Cardiac muscle cell (in vitro differentiated cells and primary cell): ENCODE measurements around the gene DEFB112. TPM values are rescaled to one million over a fixed set of nuclear protein-coding genes. Genes with fewer than 3 reads are reported as not detected.

Source experiments
- DNase-seq, 2 donors: peaks; one replicate each; pipeline versions ENCODE4 v3.0.0 to v3.0.0-alpha.2; 2010 to 2017; ENCODE audit warnings: low read depth in 1 of 2, low spot score in 1 of 2
- H3K27ac ChIP-seq: fragments of 200-600 bp; sonication (generic); 2 replicates; pipeline ENCODE4 v1.5.1; 2016
- H3K27me3 ChIP-seq: fragments of 200-600 bp; sonication (generic); 2 replicates; pipeline ENCODE4 v1.6.0; 2016; ENCODE audit warnings: control low read depth
- H3K36me3 ChIP-seq: fragments of 200-600 bp; sonication (generic); 2 replicates; pipeline ENCODE4 v1.5.1; 2016; ENCODE audit warnings: control low read depth
- H3K4me1 ChIP-seq: fragments of 200-600 bp; sonication (generic); 2 replicates; pipeline ENCODE4 v1.8.1; 2017; ENCODE audit warnings: low read depth, mild to moderate bottlenecking, mixed run types
- H3K4me3 ChIP-seq: fragments of 200-600 bp; sonication (generic); 2 replicates; pipeline ENCODE4 v1.5.1; 2016; ENCODE audit warnings: mild to moderate bottlenecking
- H3K9me3 ChIP-seq: fragments of 200-600 bp; sonication (generic); 2 replicates; pipeline ENCODE4 v1.5.1; 2017; ENCODE audit warnings: low read depth, mild to moderate bottlenecking, control low read depth
- polyA plus RNA-seq: library from polyadenylated mRNA; unstranded; fragments of >200 nt; fragmentation: Nextera tagmentation; extraction: Ambion mirVana; gene quantifications from 2 replicates; pipeline ENCODE4 v1.2.1, GENCODE V29; 2016
- total RNA-seq: library from RNA; depleted of rRNA; stranded (reverse); fragments of >200 nt; gene quantifications from 2 replicates; pipeline ENCODE4 v1.2.3, GENCODE V29; 2016
- TF ChIP-seq, protein P1 (sequence below): IDR thresholded peaks from 2 replicates; pipeline ENCODE4 v1.5.1; 2012; ENCODE audit warnings: low read depth, mild to moderate bottlenecking, low read length

The DEFB112 gene
- total and polyA plus RNA-seq, 2 experiments from 2014 or later, result not detected

DNA sequence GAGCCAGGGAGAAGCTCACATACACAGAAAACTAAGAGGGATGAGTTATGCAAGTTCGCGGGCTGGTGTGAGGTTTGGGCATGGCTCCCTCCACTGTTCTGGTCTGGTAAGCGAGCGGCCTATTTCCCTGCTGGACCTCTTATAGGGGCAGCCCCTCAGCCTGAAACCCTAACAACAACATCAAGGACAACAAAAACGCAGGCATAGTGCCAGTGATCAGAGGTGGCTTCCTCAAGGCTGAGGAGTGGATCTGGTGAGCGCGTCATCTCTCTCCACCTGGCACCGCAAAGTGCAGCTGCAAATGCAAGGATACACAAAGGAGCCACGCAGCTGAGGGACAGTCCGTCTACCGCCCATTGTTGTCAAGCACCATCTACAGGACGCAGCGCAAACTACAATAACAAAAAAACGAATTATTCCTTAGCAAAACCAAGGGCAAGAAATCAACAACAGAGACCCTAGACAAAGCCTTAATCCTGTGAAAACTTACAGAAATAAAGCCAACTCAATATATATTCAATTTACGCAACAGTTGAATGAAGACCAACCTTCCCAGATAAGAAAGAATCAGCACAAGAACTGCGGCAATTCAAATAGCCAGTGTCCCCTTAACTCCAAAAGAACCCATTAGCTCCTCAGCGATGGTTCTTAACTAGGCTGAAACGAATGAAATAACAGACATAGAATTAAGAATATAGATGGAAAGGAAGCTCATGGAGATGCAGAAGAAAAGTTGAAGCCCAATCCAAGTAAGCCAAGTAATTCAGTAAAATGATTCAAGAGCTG lies 18.8 kb downstream of the DEFB112 start:
- no peaks in the 10 kb centered on the region for H3K9me3 ChIP-seq
- DNase-seq, result peak in 1 of 2 donors; percentile 27
- TF ChIP-seq, protein P1, sequence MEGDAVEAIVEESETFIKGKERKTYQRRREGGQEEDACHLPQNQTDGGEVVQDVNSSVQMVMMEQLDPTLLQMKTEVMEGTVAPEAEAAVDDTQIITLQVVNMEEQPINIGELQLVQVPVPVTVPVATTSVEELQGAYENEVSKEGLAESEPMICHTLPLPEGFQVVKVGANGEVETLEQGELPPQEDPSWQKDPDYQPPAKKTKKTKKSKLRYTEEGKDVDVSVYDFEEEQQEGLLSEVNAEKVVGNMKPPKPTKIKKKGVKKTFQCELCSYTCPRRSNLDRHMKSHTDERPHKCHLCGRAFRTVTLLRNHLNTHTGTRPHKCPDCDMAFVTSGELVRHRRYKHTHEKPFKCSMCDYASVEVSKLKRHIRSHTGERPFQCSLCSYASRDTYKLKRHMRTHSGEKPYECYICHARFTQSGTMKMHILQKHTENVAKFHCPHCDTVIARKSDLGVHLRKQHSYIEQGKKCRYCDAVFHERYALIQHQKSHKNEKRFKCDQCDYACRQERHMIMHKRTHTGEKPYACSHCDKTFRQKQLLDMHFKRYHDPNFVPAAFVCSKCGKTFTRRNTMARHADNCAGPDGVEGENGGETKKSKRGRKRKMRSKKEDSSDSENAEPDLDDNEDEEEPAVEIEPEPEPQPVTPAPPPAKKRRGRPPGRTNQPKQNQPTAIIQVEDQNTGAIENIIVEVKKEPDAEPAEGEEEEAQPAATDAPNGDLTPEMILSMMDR, result no peak
- no peaks in the 10 kb centered on the region for H3K4me1 ChIP-seq
- H3K27me3 ChIP-seq, result no peaks in the 10 kb centered on the region
- H3K27ac ChIP-seq, result no peak overlapping the region
- no peaks in the 10 kb centered on the region for H3K36me3 ChIP-seq
- no peak overlapping the region for H3K4me3 ChIP-seq

DNA sequence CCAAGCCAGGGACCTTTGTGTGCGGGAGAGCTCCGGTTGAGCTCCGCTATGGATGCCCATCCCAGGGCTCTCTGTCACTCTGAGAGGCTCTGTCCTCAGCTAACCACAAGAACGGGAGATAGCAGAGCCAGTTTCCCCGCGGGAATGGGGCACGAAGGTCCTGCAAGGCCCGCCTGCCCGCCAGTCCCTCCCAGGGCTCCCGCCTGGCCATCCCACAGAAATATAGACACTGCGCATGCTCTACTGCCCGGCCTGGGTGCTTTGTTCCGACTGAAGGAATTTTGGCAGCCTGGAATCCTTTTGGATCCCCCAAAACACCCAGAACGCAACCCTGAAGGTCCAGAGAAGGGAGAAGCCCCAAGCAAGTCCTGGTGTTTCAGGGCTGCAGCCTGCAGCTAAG lies 19.4 kb downstream of the DEFB112 start:
- TF ChIP-seq, protein P1, result no peak
- no peak for DNase-seq
- Histone ChIP-seq H3K27me3 (no peaks in the 10 kb centered on the region), H3K4me1 (no peaks in the 10 kb centered on the region), H3K36me3 (no peaks in the 10 kb centered on the region), H3K4me3 (no peak overlapping the region), H3K9me3 (no peaks in the 10 kb centered on the region), H3K27ac (no peak overlapping the region)

DNA sequence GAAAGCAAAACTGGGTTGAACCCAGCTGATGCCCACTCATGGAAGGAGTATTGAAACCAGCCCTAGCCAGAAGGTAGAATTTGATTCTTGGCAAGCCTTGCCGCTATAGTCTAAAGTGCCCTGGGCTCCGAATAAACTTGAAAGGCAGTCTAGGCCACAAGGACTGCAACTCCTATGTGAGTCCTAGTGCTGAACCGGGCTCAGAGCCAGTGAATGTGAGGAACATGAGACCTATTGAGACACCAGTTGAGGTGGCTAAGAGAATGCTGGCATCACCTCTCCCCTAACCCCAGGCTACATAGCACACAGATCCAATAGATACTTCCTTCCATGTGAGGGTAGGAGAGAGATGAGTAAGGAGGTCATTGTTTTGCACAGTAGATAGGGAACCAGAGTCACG lies 24.5 kb downstream of the DEFB112 start:
- no peak for DNase-seq
- Histone ChIP-seq H3K27ac (no peak overlapping the region), H3K9me3 (no peaks in the 10 kb centered on the region), H3K4me1 (no peaks in the 10 kb centered on the region), H3K27me3 (no peaks in the 10 kb centered on the region), H3K4me3 (no peak overlapping the region), H3K36me3 (no peaks in the 10 kb centered on the region)
- TF ChIP-seq, protein P1, result no peak

DNA sequence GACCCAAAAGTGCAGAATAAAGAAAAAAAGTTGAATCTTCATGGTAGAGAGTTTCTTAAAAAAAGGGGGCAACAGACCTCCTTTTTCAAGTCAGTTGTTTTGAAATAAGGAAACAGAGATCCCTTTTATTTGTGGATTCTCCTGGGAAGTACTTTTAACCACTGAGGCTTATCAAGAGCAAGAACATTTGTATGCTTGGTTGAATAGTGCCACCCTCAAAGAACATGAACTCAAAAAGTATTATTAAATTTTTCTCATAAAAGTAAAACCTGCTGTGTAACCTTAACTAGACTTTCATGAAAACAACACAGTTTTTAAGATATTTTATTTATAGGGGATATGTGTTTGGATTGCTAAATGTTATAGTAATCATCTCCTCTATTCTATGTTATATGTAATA lies 27.8 kb downstream of the DEFB112 start, which contains the start of gene DEFB110:
TSS of gene DEFB110 (minus strand) at position 101 of the 400 bp plus-strand sequence. CDS start at position 42, 59 bp downstream.
- H3K9me3 ChIP-seq, result no peaks in the 10 kb centered on the region

DNA sequence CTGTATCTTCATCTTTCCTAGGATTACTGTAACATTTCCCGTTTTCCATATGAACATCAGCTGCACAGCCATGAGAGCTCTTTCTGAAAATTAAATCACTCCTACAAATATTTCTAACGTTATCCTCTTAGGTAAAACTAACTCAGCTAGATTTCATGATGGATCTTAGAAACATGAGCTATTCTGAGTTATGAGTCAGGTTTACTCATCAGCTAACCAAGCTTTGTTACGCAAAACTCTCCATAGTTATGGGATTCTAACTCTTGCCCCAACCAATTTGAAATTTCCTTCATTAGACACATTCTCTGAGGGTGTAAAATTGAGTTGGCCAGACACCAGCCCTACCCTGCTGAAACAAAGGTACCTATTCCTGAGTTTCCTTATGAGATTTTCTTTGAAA lies 41.9 kb downstream of the DEFB112 start:
- TF ChIP-seq, protein P1, result no peak
- Histone ChIP-seq H3K4me3 (no peak overlapping the region), H3K9me3 (no peaks in the 10 kb centered on the region), H3K27me3 (no peaks in the 10 kb centered on the region), H3K4me1 (no peaks in the 10 kb centered on the region), H3K27ac (no peak overlapping the region), H3K36me3 (no peaks in the 10 kb centered on the region)
- DNase-seq, result no peak

More for the DNA sequence above, 27.8 kb downstream of the DEFB112 start, which contains the start of gene DEFB110:
- no peak for DNase-seq
- TF ChIP-seq, protein P1, result no peak
- no peak within 1 kb of the TSS for H3K27ac ChIP-seq
- H3K4me1 ChIP-seq, result no peaks in the 10 kb centered on the region
- H3K36me3 ChIP-seq, result no peaks in the 10 kb centered on the region
- H3K4me3 ChIP-seq, result no peak within 1 kb of the TSS
- no peaks in the 10 kb centered on the region for H3K27me3 ChIP-seq
